SK-N-SH (cell line): Measurements from ENCODE around the gene WASL.

ENCODE experiments used
- CTCF ChIP-seq: fragments of 200-600 bp; sonication (generic); IDR thresholded peaks from 2 replicates; pipeline ENCODE4 v1.6.1; 2017; ENCODE audit warnings: antibody characterized with exemption, mild to moderate bottlenecking, moderate library complexity
- ELF1 ChIP-seq: IDR thresholded peaks from 2 replicates; pipeline ENCODE4 v1.4.0; 2012
- EP300 ChIP-seq, 2 experiments: IDR thresholded peaks; 2 replicates each; pipeline versions ENCODE4 v1.4.0 to v1.6.1; 2012; ENCODE audit warnings: borderline replicate concordance in 1 of 2, low read depth in 1 of 2, low read length in 1 of 2
- POLR2AphosphoS5 ChIP-seq: IDR thresholded peaks from 2 replicates; pipeline ENCODE4 v1.6.1; 2012; ENCODE audit warnings: low read depth, low read length
- SIN3A ChIP-seq: IDR thresholded peaks from 2 replicates; pipeline ENCODE4 v1.6.1; 2012; ENCODE audit warnings: low read depth, mild to moderate bottlenecking, low read length, moderate library complexity, borderline replicate concordance
- SMC3 ChIP-seq: IDR thresholded peaks from 2 replicates; pipeline ENCODE4 v1.6.1; 2012; ENCODE audit warnings: low read depth, low read length, improper control_type of control experiment
- TAF1 ChIP-seq: IDR thresholded peaks from 2 replicates; pipeline ENCODE4 v1.6.1; 2012; ENCODE audit warnings: low read depth, mild to moderate bottlenecking, low read length, moderate library complexity, borderline replicate concordance
- TF ChIP-seq, protein P1 (sequence below): fragments of 150-350 bp; IDR thresholded peaks from 2 replicates; pipeline ENCODE4 v1.6.1; 2017; ENCODE audit warnings: antibody characterized with exemption, low read length, low read depth, borderline replicate concordance

- TF ChIP-seq CTCF (no peak), SMC3 (no peak), POLR2AphosphoS5 (no peak), SIN3A (no peak), TAF1 (no peak), EP300 (IDR thresholded peaks at IDR 0.05; ENCODE audit: borderline replicate concordance in 1 of 2, low read depth in 1 of 2, low read length in 1 of 2) (no peak), ELF1 (no peak)
- TF ChIP-seq, protein P1, sequence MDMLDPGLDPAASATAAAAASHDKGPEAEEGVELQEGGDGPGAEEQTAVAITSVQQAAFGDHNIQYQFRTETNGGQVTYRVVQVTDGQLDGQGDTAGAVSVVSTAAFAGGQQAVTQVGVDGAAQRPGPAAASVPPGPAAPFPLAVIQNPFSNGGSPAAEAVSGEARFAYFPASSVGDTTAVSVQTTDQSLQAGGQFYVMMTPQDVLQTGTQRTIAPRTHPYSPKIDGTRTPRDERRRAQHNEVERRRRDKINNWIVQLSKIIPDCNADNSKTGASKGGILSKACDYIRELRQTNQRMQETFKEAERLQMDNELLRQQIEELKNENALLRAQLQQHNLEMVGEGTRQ: no peak
Observed at GRCh38 chr7:123768493-123768892, 19.7 kb upstream of the WASL start.
